Skeletal muscle tissue (tissue), 4 donors: Measurements from ENCODE around the gene CIZ1. TPM values are rescaled to one million over a fixed set of nuclear protein-coding genes. Genes with fewer than 3 reads are reported as not detected.
"Not testable (repeated sequence)": the region's sequence is repeated elsewhere in the genome, so short reads cannot be mapped to it uniquely, and the experiment has no call there.

ENCODE experiments used
- H3K27ac ChIP-seq: one replicate; pipeline ENCODE4 v1.7.0; 2013; ENCODE audit warnings: mild to moderate bottlenecking, low read depth, low read length, inconsistent platforms
- H3K27me3 ChIP-seq, 3 donors: one replicate each; pipeline ENCODE4 v1.7.0; 2013; ENCODE audit warnings: low read length in 3 of 3; ENCODE audit not compliant: control insufficient read depth in 3 of 3, insufficient read depth in 3 of 3
- H3K36me3 ChIP-seq, 3 donors: one replicate each; pipeline ENCODE4 v1.7.0; 2013; ENCODE audit warnings: low read length in 3 of 3; ENCODE audit not compliant: control insufficient read depth in 3 of 3, insufficient read depth in 3 of 3
- H3K4me1 ChIP-seq, 3 donors: one replicate each; pipeline ENCODE4 v1.7.0; 2013; ENCODE audit warnings: low read length in 3 of 3, mild to moderate bottlenecking in 3 of 3; ENCODE audit not compliant: control insufficient read depth in 3 of 3, insufficient read depth in 3 of 3
- H3K4me3 ChIP-seq, 3 donors: one replicate each; pipeline ENCODE4 v1.7.0; 2013; ENCODE audit warnings: low read length in 3 of 3
- H3K9ac ChIP-seq, 3 donors: one replicate each; pipeline ENCODE4 v1.7.0; 2013; ENCODE audit warnings: low read length in 3 of 3, mild to moderate bottlenecking in 3 of 3, moderate library complexity in 2 of 3, low read depth in 1 of 3
- H3K9me3 ChIP-seq, 3 donors: one replicate each; pipeline ENCODE4 v1.7.0; 2013; ENCODE audit warnings: low read length in 3 of 3; ENCODE audit not compliant: control insufficient read depth in 3 of 3
- total RNA-seq: library from RNA; depleted of rRNA; stranded (reverse); fragments of >200 nt; gene quantifications from one replicate; pipeline ENCODE4 v1.2.3, GENCODE V29; 2014
- donor health status: Osteomylitis.

The CIZ1 gene, protein sequence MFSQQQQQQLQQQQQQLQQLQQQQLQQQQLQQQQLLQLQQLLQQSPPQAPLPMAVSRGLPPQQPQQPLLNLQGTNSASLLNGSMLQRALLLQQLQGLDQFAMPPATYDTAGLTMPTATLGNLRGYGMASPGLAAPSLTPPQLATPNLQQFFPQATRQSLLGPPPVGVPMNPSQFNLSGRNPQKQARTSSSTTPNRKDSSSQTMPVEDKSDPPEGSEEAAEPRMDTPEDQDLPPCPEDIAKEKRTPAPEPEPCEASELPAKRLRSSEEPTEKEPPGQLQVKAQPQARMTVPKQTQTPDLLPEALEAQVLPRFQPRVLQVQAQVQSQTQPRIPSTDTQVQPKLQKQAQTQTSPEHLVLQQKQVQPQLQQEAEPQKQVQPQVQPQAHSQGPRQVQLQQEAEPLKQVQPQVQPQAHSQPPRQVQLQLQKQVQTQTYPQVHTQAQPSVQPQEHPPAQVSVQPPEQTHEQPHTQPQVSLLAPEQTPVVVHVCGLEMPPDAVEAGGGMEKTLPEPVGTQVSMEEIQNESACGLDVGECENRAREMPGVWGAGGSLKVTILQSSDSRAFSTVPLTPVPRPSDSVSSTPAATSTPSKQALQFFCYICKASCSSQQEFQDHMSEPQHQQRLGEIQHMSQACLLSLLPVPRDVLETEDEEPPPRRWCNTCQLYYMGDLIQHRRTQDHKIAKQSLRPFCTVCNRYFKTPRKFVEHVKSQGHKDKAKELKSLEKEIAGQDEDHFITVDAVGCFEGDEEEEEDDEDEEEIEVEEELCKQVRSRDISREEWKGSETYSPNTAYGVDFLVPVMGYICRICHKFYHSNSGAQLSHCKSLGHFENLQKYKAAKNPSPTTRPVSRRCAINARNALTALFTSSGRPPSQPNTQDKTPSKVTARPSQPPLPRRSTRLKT
- 12.0 TPM for total RNA-seq

DNA sequence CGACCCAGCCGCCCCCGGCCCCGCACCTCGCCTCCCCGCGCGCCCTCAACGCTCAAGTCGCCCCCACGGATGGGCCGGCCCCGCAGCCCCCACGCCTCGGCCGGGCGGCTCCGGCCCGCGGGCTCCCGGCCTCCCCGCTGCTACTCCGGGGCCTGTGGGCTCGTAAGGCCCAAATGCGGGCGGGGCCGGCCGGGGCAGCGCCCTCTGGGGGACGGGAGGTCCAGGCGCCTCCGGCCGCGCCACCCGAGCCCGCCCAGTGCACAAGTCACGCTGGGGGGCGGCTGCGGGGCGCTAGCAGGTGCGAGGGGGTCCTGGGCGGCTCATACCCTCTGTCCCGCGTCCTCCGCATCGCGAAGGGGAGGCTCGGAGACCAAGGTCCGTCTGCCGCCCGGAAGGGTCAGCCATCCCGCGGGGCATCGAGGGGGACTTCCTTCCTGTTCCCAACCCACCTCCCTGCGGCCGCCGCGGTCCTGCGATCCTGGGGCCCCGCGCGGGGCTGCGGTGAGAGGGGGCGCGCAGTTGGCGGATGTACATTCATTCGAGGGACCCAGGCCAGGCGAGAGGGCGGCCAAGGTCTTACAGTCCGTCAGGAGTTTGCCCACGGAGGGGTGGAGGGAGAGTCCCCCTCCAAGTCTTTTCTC, at the start of gene CIZ1:
Gene CIZ1, minus strand, starts transcription at position 167 of the 641 bp plus-strand sequence. CDS start 715 bp downstream, outside the sequence.
- Histone ChIP-seq H3K9ac (peak within 1 kb of the TSS; percentile 88 to 92 (median 89)), H3K4me3 (peak within 1 kb of the TSS; percentile 91 to 94 (median 94)), H3K4me1 (peaks cover 14 to 26% (median 21%) of the 10 kb centered on the region in 3 donors), H3K27ac (peak within 1 kb of the TSS; percentile 86), H3K27me3 (no peaks in the 10 kb centered on the region), H3K36me3 (peaks cover 5 to 27% (median 19%) of the 10 kb centered on the region in 3 donors), H3K9me3 (no peaks in the 10 kb centered on the region)

DNA sequence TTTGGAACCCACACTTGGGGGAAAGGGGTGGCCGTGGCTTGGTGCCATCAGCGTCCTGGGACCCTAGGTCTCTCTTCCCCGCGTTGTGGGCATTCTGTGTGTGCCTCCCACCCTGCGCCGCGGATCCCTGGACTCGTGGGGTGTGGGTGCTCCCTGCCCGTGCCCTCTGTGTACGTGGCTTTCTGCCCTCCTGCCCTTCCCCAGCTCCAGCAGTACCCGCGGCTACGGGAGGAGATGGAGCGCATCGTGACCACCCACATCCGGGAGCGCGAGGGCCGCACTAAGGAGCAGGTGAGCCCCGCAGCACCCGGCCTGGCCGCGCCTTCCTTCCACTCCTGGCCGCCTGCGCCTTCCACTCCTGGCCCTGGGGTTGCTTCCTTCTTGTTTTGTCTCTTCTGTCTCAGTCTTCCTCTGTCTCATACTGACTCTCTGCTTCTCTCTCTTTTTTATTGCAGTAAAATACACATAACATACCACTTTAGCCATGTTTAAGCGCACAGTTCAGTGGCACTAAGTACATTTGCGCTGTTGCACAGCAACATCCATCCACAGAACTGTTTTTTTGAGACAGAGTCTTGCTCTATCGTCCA, 42.5 kb upstream of the CIZ1 start:
- no peaks in the 10 kb centered on the region for H3K36me3 ChIP-seq
- H3K27me3 ChIP-seq = no peaks in the 10 kb centered on the region
- H3K27ac ChIP-seq = no peak overlapping the region
- H3K9me3 ChIP-seq = no peaks in the 10 kb centered on the region
- no peak overlapping the region for H3K4me3 ChIP-seq
- no peak overlapping the region for H3K9ac ChIP-seq
- peaks cover 0 to 3% (median 0%) of the 10 kb centered on the region in 3 donors for H3K4me1 ChIP-seq

DNA sequence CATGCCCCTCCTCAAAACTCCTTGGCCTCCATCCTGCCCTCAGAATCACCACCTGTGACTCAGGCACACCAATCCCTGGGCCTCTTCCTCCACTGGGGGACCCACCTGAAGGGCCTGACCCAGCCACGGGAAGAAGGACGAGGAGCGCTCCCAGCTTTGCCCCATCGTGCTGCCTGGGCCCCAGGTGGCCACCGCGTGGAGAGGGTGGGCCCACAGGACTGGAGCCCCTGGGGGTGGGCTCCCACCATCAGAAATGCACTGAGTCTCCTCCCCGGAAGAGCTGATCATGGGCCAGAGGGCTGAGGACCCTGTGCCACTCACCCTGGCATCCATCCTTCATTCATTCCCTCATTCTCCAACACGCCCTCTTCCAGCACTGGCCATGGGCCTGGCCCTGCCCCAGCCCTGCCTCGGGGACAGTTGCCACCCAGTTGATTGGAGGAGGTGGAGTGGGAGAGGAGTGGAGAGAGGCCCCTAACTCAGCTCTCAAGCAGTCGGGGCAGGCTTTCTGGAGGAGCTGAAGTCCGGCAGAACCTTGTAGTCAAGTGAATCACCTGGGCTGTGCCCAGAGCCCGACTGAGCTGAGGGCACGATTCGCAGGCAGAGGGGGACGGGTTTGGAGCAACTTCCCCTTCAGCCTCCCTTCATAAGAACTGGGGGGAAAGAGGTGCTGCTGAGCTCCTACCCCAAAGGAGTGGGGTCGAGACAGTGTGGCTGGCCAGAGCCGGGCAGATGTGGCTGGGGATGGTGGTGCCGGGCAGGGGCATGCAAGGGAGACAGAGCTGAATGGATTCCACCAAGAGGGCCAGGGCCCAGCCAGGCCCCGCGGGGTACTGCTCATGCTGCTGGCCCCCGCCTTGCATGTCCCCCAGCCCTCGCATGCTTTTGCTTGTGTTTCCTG, 41.4 kb upstream of the CIZ1 start:
- H3K36me3 ChIP-seq = no peaks in the 10 kb centered on the region
- peak overlapping the region in 1 of 3 donors; percentile 8 for H3K9ac ChIP-seq
- peaks cover 0 to 3% (median 0%) of the 10 kb centered on the region in 3 donors for H3K4me1 ChIP-seq
- H3K27ac ChIP-seq = no peak overlapping the region
- no peaks in the 10 kb centered on the region for H3K27me3 ChIP-seq
- H3K9me3 ChIP-seq = no peaks in the 10 kb centered on the region
- H3K4me3 ChIP-seq = no peak overlapping the region

DNA sequence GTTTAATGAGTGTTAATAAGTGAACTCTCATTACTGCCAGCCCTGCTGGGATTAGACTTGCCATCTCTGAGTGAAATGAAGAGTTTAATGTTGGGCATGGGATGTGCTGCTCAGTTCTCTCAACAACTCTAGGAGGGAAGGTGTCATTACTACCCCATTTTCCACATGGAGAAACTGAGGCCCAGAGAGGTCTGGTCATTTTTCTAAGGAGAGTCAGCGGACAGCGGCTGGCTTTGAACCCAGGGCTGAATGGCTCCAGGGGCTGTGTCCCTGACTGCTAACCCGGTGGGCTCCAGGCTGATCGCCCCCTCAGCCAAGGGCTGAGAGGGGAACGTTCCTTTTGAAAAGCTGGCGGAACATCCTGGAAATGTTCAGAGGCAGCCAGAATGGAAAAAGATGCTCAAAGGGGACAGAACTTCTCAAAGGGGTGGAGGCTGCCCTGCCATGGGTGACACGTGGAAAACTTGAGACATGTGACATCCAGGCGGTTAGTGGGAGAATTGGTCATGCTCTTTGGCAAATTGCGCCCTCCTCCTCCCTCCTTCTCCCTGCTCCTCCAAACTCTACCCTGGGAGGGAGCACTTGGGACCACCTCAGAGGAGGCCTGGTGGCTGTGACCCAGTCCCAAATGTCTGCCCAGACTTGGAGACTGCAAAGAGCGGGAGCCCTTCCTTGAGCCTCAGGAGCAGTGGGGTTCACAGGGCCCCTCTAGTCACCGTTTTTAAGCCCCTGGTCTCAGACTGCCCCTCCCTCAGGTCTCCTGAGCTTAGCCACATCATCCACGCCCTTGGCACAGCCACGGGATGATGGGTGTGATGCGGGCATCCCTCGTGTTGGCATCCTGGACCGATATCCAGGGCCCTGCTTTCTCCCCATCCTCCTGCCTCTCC, 40.5 kb upstream of the CIZ1 start:
- no peak overlapping the region for H3K4me3 ChIP-seq
- H3K36me3 ChIP-seq = no peaks in the 10 kb centered on the region
- H3K4me1 ChIP-seq = peaks cover 0 to 3% (median 0%) of the 10 kb centered on the region in 3 donors
- H3K27ac ChIP-seq = peak overlapping the region; percentile 12
- no peaks in the 10 kb centered on the region for H3K27me3 ChIP-seq
- no peak overlapping the region for H3K9ac ChIP-seq
- no peaks in the 10 kb centered on the region for H3K9me3 ChIP-seq

DNA sequence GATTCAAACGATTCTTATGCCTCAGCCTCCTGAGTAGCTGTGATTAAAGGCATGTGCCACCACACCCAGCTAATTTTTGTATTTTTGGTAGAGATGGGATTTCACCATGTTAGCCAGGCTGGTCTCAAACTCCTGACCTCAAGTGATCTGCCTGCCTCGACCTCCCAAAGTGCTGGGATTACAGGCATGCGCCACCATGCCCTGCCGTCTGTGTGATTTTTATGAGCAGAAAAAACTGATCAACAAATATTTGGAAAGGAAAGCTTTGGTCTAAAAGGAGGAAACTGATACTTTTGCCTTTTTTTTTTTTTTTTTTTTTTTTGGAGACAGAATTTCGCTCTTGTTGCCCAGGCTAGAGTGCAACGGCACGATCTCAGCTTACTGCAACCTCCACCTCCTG, 39.5 kb upstream of the CIZ1 start:
- not testable (repeated sequence) for H3K27ac ChIP-seq, H3K9ac ChIP-seq, H3K9me3 ChIP-seq, H3K4me1 ChIP-seq, H3K27me3 ChIP-seq, H3K4me3 ChIP-seq, H3K36me3 ChIP-seq

DNA sequence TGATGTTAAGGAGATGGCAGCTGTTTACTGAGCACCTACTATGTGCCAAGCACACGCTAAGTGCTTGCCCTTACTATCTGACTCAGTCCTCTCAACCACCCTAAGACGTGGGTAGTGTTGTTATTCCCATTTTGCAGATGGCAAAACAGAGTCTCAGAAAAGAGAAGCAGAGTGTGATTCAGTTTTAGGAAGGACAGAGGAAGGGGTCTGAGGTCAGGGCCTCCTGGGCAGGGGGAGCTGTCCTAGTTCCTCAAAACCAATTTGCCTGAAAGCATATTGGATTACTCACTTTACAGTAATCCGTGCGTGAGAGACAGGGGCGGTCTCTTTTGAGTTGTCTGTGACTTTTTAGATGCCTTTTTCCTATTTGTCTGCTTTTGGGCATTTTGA, 35.0 kb upstream of the CIZ1 start:
- no peak overlapping the region for H3K9ac ChIP-seq
- no peaks in the 10 kb centered on the region for H3K9me3 ChIP-seq
- H3K4me3 ChIP-seq = no peak overlapping the region
- H3K4me1 ChIP-seq = no peaks in the 10 kb centered on the region
- H3K27ac ChIP-seq = no peak overlapping the region
- H3K27me3 ChIP-seq = no peaks in the 10 kb centered on the region
- no peaks in the 10 kb centered on the region for H3K36me3 ChIP-seq

DNA sequence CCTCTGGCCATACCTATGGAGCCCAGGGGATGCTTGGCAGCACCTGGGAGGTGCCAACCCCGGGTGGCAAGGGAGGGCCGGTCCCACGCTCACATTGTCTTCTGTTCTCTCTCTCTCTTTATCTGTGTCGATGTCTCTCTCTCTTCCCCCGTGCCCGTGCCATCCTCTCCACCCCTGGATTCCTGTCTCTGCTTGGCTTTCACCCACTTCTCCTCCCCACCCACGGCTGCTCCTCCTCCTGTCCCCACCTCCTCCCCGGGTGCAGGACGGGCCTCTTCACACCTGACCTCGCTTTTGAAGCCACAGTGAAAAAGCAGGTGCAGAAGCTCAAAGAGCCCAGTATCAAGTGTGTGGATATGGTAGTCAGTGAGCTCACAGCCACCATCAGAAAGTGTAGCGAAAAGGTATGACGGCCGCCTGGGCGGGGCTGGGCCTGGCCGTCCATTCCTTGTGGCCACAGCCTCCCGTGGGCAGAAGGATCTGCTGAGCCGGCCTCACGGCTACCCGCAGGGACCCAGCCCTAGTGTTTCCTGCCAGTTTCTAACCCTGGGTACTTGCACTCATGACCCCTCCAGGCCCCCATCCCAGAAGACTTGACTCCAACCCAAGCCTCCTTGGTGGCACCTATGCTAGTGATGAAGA, 34.5 kb upstream of the CIZ1 start:
- Histone ChIP-seq H3K27me3 (no peaks in the 10 kb centered on the region), H3K4me1 (no peaks in the 10 kb centered on the region), H3K27ac (no peak overlapping the region), H3K36me3 (no peaks in the 10 kb centered on the region), H3K9ac (no peak overlapping the region), H3K9me3 (no peaks in the 10 kb centered on the region), H3K4me3 (no peak overlapping the region)

DNA sequence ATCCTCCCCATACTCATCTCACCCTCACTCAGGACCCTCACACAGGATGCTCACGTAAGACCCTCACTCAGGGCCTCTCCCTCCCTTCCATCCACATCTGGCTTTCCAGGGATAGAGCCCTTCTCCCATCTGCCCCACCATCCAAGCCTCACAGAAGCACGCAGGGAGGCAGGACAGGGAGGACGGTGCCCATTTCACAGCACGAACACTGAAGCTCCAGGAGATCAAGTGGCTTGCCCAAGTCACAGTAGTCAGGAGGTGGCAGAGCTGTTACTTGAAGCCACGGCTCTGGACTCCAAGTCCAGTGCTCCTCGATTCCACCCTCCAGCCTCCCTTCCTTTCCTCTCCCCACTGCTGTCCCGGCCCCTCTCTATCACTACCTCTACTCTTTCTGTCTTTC, 33.5 kb upstream of the CIZ1 start:
- H3K27me3 ChIP-seq = no peaks in the 10 kb centered on the region
- no peak overlapping the region for H3K9ac ChIP-seq
- no peaks in the 10 kb centered on the region for H3K9me3 ChIP-seq
- no peaks in the 10 kb centered on the region for H3K4me1 ChIP-seq
- no peak overlapping the region for H3K4me3 ChIP-seq
- H3K27ac ChIP-seq = no peak overlapping the region
- no peaks in the 10 kb centered on the region for H3K36me3 ChIP-seq
